CD4-positive, alpha-beta T cell treated with Interleukin-12 subunit alpha and Interleukin-12 subunit beta, for 1 hour (primary cell): ENCODE data around the gene ABCB7.
A peak's percentile ranks its signal among the peaks of the same experiment; 100 is the strongest.
"Not testable (repeated sequence)": the region's sequence is repeated elsewhere in the genome, so short reads cannot be mapped to it uniquely, and the experiment has no call there.

ENCODE experiments used
- DNase-seq: peaks from one replicate; pipeline ENCODE4 v3.0.0-alpha.2; 2020

ABCB7 gene

GRCh38 chrX:75155827-75156525, at the start of gene ABCB7:
Gene ABCB7 (minus strand): TSS chrX:75156283. CDS start chrX:75156272, 11 bp downstream.
- peak; percentile 70 for DNase-seq

- not testable (repeated sequence) for DNase-seq
Measured at GRCh38 chrX:75188415-75189206, 32.5 kb upstream of the ABCB7 start.

- DNase-seq, result no peak
Measured at GRCh38 chrX:75181721-75182120, 25.6 kb upstream of the ABCB7 start.

DNA sequence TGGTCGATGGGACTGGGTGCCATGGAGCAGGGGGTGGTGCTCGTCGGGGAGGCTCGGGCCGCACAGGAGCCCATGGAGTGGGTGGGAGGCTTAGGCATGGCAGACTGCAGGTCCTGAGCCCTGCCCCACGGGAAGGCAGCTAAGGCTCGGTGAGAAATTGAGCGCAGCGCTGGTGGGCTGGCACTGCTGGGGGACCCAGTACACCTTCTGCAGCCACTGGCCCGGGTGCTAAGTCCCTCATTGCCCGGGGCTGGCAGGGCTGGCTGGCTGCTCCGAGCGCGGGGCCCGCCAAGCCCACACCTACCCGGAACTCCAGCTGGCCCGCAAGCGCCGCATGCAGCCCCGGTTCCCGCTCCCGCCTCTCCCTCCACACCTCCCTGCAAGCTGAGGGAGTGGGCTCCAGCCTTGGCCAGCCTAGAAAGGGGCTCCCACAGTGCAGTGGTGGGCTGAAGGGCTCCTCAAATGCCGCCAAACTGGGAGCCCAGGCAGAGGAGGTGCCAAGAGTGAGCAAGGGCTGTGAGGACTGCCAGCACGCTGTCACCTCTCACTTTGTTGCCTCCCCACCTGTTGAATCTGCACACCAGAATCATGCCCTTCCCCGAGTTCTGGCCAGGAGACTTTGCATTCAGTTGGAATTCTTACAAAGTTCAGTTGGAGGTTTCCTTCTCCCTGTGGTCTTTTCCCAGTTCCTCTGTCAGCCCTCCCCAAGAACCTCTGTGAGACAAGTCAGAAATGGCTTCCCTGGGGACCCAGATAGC, 23.6 kb upstream of the ABCB7 start:
- DNase-seq, result not testable (repeated sequence)

- DNase-seq, result not testable (repeated sequence)
Measured at GRCh38 chrX:75172257-75172890, 16.3 kb upstream of the ABCB7 start.

GRCh38 chrX:75158054-75158453, 2.0 kb upstream of the ABCB7 start:
- DNase-seq, result no peak

DNA sequence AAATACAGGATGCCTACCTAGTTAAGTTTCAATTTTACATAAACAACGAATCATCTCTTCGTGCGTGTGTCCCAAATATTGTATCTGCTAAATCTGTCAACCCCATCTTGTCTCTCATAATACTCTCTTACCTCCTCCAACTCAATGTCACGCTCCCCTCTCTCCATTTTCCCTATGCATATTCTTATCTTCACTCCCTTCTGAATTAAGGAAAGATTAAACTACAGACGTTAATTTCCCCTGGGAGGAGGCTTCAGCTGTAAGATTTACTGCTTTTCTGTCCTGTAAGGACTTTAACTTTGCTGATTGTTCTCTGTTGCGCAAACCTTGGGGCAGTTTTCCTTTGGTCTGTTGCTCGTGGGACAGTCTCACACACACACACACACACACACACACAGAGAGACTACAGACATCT, 455 bp upstream of the ABCB7 start:
- peak; percentile 10 for DNase-seq

GRCh38 chrX:75155447-75155826, 646 bp downstream of the ABCB7 start:
- DNase-seq, result peak; percentile 1

- DNase-seq, result no peak
Measured at GRCh38 chrX:75154871-75155270, 1.2 kb downstream of the ABCB7 start.

- no peak for DNase-seq
Measured at GRCh38 chrX:75151827-75152592, 4.1 kb downstream of the ABCB7 start.

DNA sequence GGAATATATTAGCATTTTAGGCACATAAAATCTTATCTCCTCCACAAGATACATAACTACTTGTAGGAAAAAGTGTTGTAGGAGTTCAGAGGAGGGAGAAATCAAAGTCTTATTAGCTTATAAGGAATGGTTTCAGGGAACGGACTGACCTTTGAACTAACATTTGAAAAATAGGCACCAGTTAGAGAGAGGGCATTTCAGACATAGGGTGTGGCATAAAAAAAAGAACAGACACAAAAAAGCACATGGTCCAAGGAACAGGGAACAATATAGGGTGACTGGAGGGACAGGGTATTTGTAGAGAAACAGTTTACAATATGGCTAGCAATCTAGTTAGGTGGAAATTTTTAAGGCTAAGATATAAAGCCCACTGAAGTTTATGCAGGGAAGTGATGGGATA, 6.4 kb downstream of the ABCB7 start:
- DNase-seq, result no peak

DNA sequence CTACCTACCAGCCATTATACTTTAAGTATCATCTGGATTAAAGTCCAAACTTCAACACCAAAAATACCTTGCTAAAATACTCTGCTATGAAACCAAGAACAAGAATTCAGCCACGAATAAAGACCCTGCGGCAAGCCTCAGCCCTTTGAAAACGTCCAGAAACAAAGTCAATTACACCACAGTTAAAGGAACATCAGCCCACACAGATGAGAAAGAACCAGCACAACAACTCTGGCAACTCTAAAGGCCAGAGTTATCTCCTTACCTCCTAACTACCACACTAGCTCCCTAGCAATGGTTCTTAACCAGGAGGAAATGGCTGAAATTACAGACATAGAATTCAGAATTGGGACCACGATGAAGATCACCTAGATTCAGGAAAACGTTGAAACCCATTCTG, 23.4 kb downstream of the ABCB7 start:
- no peak for DNase-seq

- DNase-seq, result no peak
Measured at GRCh38 chrX:75131973-75132627, 24.0 kb downstream of the ABCB7 start.

DNA sequence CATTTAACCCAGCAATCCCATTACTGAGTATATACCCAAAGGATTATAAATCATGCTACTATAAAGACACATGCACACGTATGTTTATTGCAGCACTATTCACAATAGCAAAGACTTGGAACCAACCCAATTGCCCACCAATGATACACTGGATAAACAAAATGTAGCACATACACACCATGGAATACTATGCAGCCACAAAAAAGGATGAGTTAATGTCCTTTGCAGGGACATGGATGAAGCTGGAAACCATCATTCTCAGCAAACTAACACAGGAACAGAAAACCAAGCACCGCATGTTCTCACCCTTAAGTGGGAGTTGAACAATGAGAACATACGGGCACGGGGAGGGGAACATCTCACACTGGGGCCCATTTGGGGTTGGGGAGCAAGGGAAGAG, 27.0 kb downstream of the ABCB7 start:
- not testable (repeated sequence) for DNase-seq

- DNase-seq, result no peak
Measured at GRCh38 chrX:75118296-75118695, 37.8 kb downstream of the ABCB7 start.

GRCh38 chrX:75115707-75116413, 40.2 kb downstream of the ABCB7 start:
- DNase-seq, result no peak

- no peak for DNase-seq
Measured at GRCh38 chrX:75114638-75115037, 41.4 kb downstream of the ABCB7 start.

DNA sequence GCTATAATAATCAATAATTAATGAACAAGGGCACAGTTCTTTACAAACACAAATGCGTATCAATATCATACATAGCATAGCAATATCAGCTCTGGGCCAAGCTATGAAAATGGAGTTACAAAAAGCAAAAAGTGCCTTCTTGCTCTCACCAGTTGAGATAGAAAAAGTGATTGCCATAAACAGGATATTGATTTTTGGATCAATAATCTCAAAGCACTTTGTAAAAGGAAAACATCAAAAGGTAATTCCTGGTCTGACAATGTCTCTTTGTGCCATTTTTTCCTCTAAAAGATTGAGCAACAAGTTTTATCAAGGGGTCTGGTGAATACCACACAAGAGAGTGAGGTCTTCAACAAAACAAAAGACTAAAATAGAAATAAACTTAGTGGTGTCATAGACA, 42.4 kb downstream of the ABCB7 start:
- no peak for DNase-seq

- no peak for DNase-seq
Measured at GRCh38 chrX:75107863-75108509, 48.1 kb downstream of the ABCB7 start.

DNA sequence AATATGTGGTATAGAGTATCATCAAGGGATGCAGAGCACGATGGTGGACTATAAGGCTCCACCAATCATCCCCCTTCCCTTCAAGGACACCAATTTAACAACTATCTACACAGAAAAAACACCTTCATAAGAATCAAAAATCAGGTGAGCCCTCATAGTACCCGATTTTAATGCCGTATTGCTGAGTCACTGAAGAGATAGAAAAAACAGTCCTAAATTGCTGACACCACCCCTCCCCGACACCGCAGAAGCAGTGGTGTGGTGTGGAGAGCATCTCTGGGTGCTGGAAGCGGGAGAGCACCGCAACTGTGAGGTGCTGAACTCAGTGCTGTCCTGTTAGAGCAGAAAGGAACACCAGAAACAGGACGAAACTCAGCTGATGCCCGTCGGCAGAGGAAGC, 49.3 kb downstream of the ABCB7 start:
- no peak for DNase-seq

- DNase-seq, result no peak
Measured at GRCh38 chrX:75096331-75096730, 59.8 kb downstream of the ABCB7 start.
